Measurements from ENCODE around the gene UGT2B7.
"Not testable (repeated sequence)": the region's sequence is repeated elsewhere in the genome, so short reads cannot be mapped to it uniquely, and the experiment has no call there.

Gene UGT2B7

DNA sequence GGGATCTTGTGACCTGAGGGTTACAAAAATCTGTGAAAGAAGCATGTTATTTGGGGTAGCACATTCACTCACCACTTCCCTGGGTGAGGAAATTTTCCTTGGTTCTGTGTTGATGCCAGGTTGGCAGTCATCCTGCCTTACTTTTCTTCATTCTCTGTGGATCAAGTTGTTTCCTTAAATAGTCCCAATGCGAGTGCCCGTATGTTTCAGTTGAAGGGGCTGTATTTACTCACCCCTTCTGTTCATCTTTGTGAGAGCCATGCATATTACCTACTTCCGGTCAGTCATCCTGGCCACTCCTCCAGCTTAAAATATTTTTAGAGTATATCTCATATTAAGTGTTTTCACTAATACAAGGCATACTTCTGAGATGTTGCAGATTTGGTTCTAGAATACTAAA, 2.6 kb upstream of the UGT2B7 start:
- no peak for TF ChIP-seq JUND (IDR thresholded peaks at IDR 0.05; ENCODE audit: low read depth)
- in situ Hi-C loops (cut with HindIII; ENCODE audit: low pct_unique_long_range_greater_than_20kb, low sequenced_read_pairs) = no loop called here
- no peak for DNase-seq (ENCODE audit: low read depth in 1 of 2, low spot score in 1 of 2)

DNA sequence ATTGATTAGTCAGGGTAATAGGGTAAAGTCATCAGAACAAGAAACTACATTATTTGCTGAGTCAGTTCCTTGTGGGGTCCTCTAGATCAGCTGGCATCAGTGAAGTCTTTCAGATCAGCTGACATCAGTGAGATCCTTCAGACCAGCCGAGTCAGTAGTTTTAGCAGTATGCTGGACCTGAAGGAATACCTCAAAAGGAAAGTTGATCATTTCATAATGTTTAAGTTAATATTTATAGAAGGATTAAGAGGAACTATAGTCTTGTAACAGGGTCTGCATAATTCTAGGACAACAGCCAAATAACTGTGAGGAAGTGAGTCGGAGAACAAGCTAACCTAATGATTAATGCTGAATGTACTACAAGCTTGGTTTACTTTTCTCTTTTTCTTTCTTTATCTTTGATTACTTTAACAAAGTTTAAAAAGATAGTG, 958 bp upstream of the UGT2B7 start:
- no peak for TF ChIP-seq JUND (IDR thresholded peaks at IDR 0.05; ENCODE audit: low read depth)
- no peak for DNase-seq (ENCODE audit: low read depth in 1 of 2, low spot score in 1 of 2)
- in situ Hi-C loops (cut with HindIII; ENCODE audit: low pct_unique_long_range_greater_than_20kb, low sequenced_read_pairs) = no loop called here

DNA sequence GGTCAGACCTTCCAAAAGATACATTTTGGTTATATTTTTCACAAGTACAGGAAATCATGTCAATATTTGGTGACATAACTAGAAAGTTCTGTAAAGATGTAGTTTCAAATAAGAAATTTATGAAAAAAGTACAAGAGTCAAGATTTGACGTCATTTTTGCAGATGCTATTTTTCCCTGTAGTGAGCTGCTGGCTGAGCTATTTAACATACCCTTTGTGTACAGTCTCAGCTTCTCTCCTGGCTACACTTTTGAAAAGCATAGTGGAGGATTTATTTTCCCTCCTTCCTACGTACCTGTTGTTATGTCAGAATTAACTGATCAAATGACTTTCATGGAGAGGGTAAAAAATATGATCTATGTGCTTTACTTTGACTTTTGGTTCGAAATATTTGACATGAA, 536 bp downstream of the UGT2B7 start:
- in situ Hi-C loops (cut with HindIII; ENCODE audit: low pct_unique_long_range_greater_than_20kb, low sequenced_read_pairs) = no loop called here
- no peak for TF ChIP-seq JUND (IDR thresholded peaks at IDR 0.05; ENCODE audit: low read depth)
- no peak for DNase-seq (ENCODE audit: low read depth in 1 of 2, low spot score in 1 of 2)

DNA sequence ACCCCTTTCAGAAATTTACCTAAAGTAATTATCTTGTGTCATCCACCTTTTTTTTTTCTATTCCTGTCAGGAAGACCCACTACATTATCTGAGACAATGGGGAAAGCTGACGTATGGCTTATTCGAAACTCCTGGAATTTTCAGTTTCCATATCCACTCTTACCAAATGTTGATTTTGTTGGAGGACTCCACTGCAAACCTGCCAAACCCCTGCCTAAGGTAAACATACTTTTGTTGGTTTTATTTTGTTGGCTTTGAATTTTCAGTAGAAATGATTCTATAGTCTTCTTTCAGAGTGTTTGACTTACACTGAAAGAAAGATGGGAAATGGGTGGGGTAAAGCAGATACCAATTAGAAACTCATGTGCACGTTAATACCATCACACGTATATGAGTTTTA, 2.2 kb downstream of the UGT2B7 start:
- no peak for TF ChIP-seq JUND (IDR thresholded peaks at IDR 0.05; ENCODE audit: low read depth)
- peak in 1 of 2 experiments; percentile 44 for DNase-seq (ENCODE audit: low read depth in 1 of 2, low spot score in 1 of 2)
- in situ Hi-C loops (cut with HindIII; ENCODE audit: low pct_unique_long_range_greater_than_20kb, low sequenced_read_pairs) = no loop called here

DNA sequence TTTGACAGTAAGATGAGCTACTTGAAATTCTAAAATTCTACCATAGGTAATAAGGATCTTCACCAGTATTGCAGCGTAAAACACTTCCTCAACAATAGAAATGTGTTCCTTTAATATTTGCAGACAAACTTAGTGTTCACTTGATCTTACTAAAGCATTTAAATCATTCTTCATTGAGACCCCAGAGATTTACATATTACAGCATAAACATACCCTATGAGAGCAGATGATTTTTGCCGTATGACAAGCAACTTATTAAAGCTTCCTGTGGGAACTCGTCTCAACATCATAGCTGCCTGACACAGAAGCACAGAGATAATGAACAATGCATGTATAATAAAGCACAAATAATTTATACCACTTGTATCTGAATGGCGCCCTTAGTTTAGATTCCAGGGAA, 3.6 kb downstream of the UGT2B7 start:
- DNase-seq (ENCODE audit: low read depth in 1 of 2, low spot score in 1 of 2) = no peak
- in situ Hi-C loops (cut with HindIII; ENCODE audit: low pct_unique_long_range_greater_than_20kb, low sequenced_read_pairs) = no loop called here
- no peak for TF ChIP-seq JUND (IDR thresholded peaks at IDR 0.05; ENCODE audit: low read depth)

- DNase-seq (ENCODE audit: low read depth in 1 of 2, low spot score in 1 of 2); in situ Hi-C loops (cut with HindIII; ENCODE audit: low pct_unique_long_range_greater_than_20kb, low sequenced_read_pairs): not testable (repeated sequence)
These were observed 6.4 kb downstream of the UGT2B7 start for GRCh38 chr4:69102668-69103067.

GRCh38 chr4:69104719-69105275, 8.5 kb downstream of the UGT2B7 start:
- no peak for TF ChIP-seq JUND (IDR thresholded peaks at IDR 0.05; ENCODE audit: low read depth)
- in situ Hi-C loops (cut with HindIII; ENCODE audit: low pct_unique_long_range_greater_than_20kb, low sequenced_read_pairs) = no loop called here
- DNase-seq (ENCODE audit: low read depth in 1 of 2, low spot score in 1 of 2) = no peak

GRCh38 chr4:69115151-69115850, 19.0 kb downstream of the UGT2B7 start:
- DNase-seq (ENCODE audit: low read depth in 1 of 2, low spot score in 1 of 2); in situ Hi-C loops (cut with HindIII; ENCODE audit: low pct_unique_long_range_greater_than_20kb, low sequenced_read_pairs): not testable (repeated sequence)

- DNase-seq (ENCODE audit: low read depth in 1 of 2, low spot score in 1 of 2) = peak in 1 of 2 experiments; percentile 13
- TF ChIP-seq JUND (IDR thresholded peaks at IDR 0.05; ENCODE audit: low read depth) = no peak
- in situ Hi-C loops (cut with HindIII; ENCODE audit: low pct_unique_long_range_greater_than_20kb, low sequenced_read_pairs) = no loop called here
These were observed 19.6 kb downstream of the UGT2B7 start for GRCh38 chr4:69115851-69116213.

DNA sequence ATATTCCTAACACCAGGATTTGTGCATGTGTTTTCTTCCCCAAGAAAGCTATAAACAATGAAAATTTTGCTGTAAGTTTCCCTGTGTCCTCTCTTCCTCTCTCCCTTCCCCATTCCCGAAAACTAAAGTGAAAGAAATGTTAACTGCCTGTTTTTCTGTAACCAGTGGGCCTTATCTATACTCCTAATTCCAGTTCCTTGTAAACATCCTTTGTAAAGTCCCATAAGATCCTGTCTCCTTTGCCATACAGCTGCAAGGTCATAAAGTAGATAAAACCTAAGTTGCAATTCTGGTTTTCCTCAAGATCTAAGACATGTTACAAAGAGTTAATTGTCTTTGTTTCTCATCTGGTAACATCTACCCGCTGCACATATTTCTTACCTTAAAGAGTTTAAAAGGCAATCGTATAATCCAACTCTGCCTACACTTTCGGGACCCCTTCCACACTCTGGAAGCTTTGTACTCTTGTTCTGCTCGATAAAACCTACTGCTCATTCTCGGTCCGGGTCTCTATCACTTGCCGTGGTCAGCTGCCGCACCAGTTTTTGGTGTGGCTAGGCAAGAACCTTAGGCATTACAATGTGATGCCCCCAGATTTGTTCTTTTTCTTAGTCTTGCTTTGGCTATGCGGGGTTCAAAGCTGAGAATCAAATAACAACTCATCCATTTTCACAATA, 20.5 kb downstream of the UGT2B7 start:
- in situ Hi-C loops (cut with HindIII; ENCODE audit: low pct_unique_long_range_greater_than_20kb, low sequenced_read_pairs) = no loop called here
- DNase-seq (ENCODE audit: low read depth in 1 of 2, low spot score in 1 of 2) = no peak
- no peak for TF ChIP-seq JUND (IDR thresholded peaks at IDR 0.05; ENCODE audit: low read depth)

DNA sequence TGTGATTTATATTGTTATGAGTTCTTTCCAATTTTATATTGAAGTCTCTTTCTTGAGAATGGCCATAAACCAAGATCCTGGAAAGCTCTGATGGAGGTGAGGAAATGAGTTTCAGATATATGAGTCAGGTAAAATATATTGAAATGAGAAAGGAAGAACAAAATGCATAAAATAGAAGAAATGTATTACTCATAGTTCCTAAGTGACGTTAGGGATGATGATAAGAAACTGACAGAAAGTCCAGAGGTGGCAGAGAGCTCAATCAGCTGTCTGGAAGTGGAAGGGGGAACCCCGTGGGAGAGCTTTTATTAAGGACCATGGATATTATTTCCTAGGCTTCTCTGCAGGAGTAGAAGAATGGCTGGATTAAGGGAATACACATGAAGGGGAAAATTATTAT, 24.6 kb downstream of the UGT2B7 start:
- no peak for DNase-seq (ENCODE audit: low read depth in 1 of 2, low spot score in 1 of 2)
- in situ Hi-C loops (cut with HindIII; ENCODE audit: low pct_unique_long_range_greater_than_20kb, low sequenced_read_pairs) = no loop called here
- TF ChIP-seq JUND (IDR thresholded peaks at IDR 0.05; ENCODE audit: low read depth) = no peak

DNA sequence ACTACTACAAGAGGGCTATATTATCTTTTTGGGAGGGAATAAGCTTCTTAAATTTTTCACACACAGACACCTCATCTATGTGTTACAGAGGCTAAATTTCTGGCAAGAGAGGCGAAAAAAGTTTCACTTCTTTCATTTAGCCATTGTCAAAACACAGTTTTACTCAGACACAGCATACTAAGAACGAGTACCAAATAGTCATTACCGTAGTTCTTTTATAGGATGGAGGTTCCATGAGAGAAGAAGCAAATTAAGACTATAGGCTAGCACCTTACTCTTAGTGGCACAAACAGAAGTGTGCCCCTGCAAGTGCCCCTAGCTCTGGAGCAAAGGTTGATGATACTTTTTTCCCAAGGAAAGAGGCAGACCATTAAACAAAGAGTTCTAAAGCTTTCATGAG, 26.2 kb downstream of the UGT2B7 start:
- in situ Hi-C loops (cut with HindIII; ENCODE audit: low pct_unique_long_range_greater_than_20kb, low sequenced_read_pairs) = no loop called here
- no peak for TF ChIP-seq JUND (IDR thresholded peaks at IDR 0.05; ENCODE audit: low read depth)
- no peak for DNase-seq (ENCODE audit: low read depth in 1 of 2, low spot score in 1 of 2)

GRCh38 chr4:69124941-69125340, 28.7 kb downstream of the UGT2B7 start:
- TF ChIP-seq JUND (IDR thresholded peaks at IDR 0.05; ENCODE audit: low read depth) = no peak
- no peak for DNase-seq (ENCODE audit: low read depth in 1 of 2, low spot score in 1 of 2)
- in situ Hi-C loops (cut with HindIII; ENCODE audit: low pct_unique_long_range_greater_than_20kb, low sequenced_read_pairs) = no loop called here

Measured in T47D (cell line).